Dermis lymphatic vessel endothelial cell (primary cell): ENCODE results near the gene AMBN. TPM values are rescaled to one million over a fixed set of nuclear protein-coding genes. Genes with fewer than 3 reads are reported as not detected.

Experiments used
- total RNA-seq: library from RNA; depleted of rRNA; stranded (reverse); fragments of >200 nt; gene quantifications from 2 replicates; pipeline ENCODE4 v1.2.1, GENCODE V29; 2014

Gene AMBN
- total RNA-seq, result not detected in 2 replicates

GRCh38 chr4:70591955-70592582, at the start of gene AMBN:
Gene AMBN (plus strand): TSS chr4:70592256. CDS start chr4:70592359, 103 bp downstream.

GRCh38 chr4:70628444-70628843, 36.4 kb downstream of the AMBN start, which contains the start of gene ENAM:
Gene ENAM (plus strand): TSS chr4:70628744. CDS start chr4:70629501, 757 bp downstream.

Other genes with a start within 250 kb of the AMBN start
- gene SMR3A, start 231.5 kb upstream of the AMBN start, total RNA-seq, result not detected in 2 replicates
- not detected in 2 replicates for gene SMR3B, start 209.1 kb upstream of the AMBN start, total RNA-seq
- not detected in 2 replicates for gene OPRPN, start 194.3 kb upstream of the AMBN start, total RNA-seq
- gene MUC7, start 120.1 kb upstream of the AMBN start, total RNA-seq, result not detected in 2 replicates
- not detected in 2 replicates for gene AMTN, start 73.7 kb upstream of the AMBN start, total RNA-seq
- gene ENAM, start 36.5 kb downstream of the AMBN start, total RNA-seq, result not detected in 2 replicates
- gene JCHAIN, start 74.3 kb downstream of the AMBN start, total RNA-seq, result not detected in 2 replicates
- 13.4 and 17.0 TPM in 2 replicates for gene UTP3, start 96.3 kb downstream of the AMBN start, total RNA-seq
- gene RUFY3, start 129.7 kb downstream of the AMBN start, total RNA-seq, result 35.3 and 52.2 TPM in 2 replicates
- gene GRSF1, start 247.6 kb downstream of the AMBN start, total RNA-seq, result 56.0 and 75.7 TPM in 2 replicates